HCT116 (cell line): ENCODE measurements around the gene AVL9. TPM values are rescaled to one million over a fixed set of nuclear protein-coding genes. Genes with fewer than 3 reads are reported as not detected.

ENCODE experiments used
- ATAC-seq: fragments of 200-7000 bp; cut with Tn5 transposase; 2 replicates; pipeline ENCODE4 v1.9.1; 2020; ENCODE audit warnings: mild to moderate bottlenecking, moderate library complexity
- BruUV-seq: library from RNA; stranded (reverse); fragments of 400-500 nt; replicated peaks from 2 replicates; lab custom pipeline; 2021; lab: Mats Ljungman, UMichigan
- CTCF ChIA-PET: fragments of 300-600 bp; sonication (Branson Sonifier 250); formaldehyde crosslinking; loops from one replicate; lab custom pipeline; 2021; ENCODE audit warnings: antibody characterized with exemption; lab: Charles Lee
- POLR2A ChIA-PET: fragments of 300-600, 350-600 bp; sonication (Branson Sonifier 250); formaldehyde crosslinking; loops from one replicate; lab custom pipeline; 2021; ENCODE audit warnings: antibody characterized with exemption; lab: Charles Lee
- RAD21 ChIA-PET, 2 experiments: fragments of 300-600 bp; sonication (Branson Sonifier 250); formaldehyde crosslinking; loops; one replicate each; lab custom pipeline; 2023; ENCODE audit warnings: low total read pairs in 2 of 2; ENCODE audit not compliant: uncharacterized antibody in 2 of 2, unreplicated experiment in 2 of 2, low non-redundant PET in 1 of 2; lab: Charles Lee
- DNase-seq: peaks from one replicate; pipeline ENCODE4 v3.0.0-alpha.2; 2010; ENCODE audit warnings: low read depth, low spot score
- H2AFZ ChIP-seq: fragments of 200-600 bp; shearing (Covaris generic), sonication (generic); 2 replicates; pipeline ENCODE4 v1.6.1; 2017; ENCODE audit warnings: low read depth, mixed run types, mixed read lengths, antibody characterized with exemption, low read length; ENCODE audit not compliant: poor library complexity, severe bottlenecking
- H3K27ac ChIP-seq: 2 replicates; pipeline ENCODE4 v1.5.1; 2012; ENCODE audit warnings: low read depth, low read length
- H3K27me3 ChIP-seq: fragments of 200-600 bp; sonication (generic); 2 replicates; pipeline ENCODE4 v1.6.1; 2016; ENCODE audit warnings: mixed run types, low read length, mixed read lengths; ENCODE audit not compliant: insufficient read depth
- H3K36me3 ChIP-seq, 2 experiments: fragments of 200-500 bp in 1 of 2; fragments of 200-600 bp in 1 of 2; sonication (Bioruptor generic) in 1 of 2; sonication (generic) in 1 of 2; 2 replicates each; pipeline versions ENCODE4 v1.5.1 to v1.6.1; 2014 to 2016; ENCODE audit warnings: low read length in 2 of 2, inconsistent platforms in 1 of 2, mixed read lengths in 1 of 2, mixed run types in 1 of 2; ENCODE audit not compliant: insufficient read depth in 2 of 2, control insufficient read depth in 1 of 2
- H3K4me1 ChIP-seq, 2 experiments: fragments of 200-600 bp in 1 of 2; sonication (generic) in 1 of 2; 2 replicates each; pipeline versions ENCODE4 v1.5.1 to v1.6.1; 2012 to 2017; ENCODE audit warnings: low read length in 2 of 2, inconsistent platforms in 1 of 2, mild to moderate bottlenecking in 1 of 2, mixed read lengths in 1 of 2, mixed run types in 1 of 2, moderate library complexity in 1 of 2; ENCODE audit not compliant: insufficient read depth in 2 of 2, control insufficient read depth in 1 of 2
- H3K4me2 ChIP-seq: fragments of 200-600 bp; sonication (generic); 2 replicates; pipeline ENCODE4 v1.6.1; 2017; ENCODE audit warnings: mixed run types, low read length, mixed read lengths
- H3K4me3 ChIP-seq, 2 experiments: fragments of 200-600 bp in 1 of 2; sonication (generic) in 1 of 2; replicated peaks in 1 of 2; 2 replicates each; pipeline ENCODE4 v1.5.1; 2011 to 2016; ENCODE audit warnings: low read length in 2 of 2, control low read depth in 1 of 2, low read depth in 1 of 2, mild to moderate bottlenecking in 1 of 2, mixed read lengths in 1 of 2, mixed run types in 1 of 2
- H3K79me2 ChIP-seq: fragments of 200-600 bp; sonication (generic); 2 replicates; pipeline ENCODE4 v1.6.1; 2017; ENCODE audit warnings: mild to moderate bottlenecking, mixed run types, low read length, moderate library complexity, mixed read lengths; ENCODE audit not compliant: insufficient read depth
- H3K9ac ChIP-seq: fragments of 200-600 bp; sonication (generic); 2 replicates; pipeline ENCODE4 v1.6.1; 2016; ENCODE audit warnings: low read length, mixed read lengths
- H3K9me2 ChIP-seq: fragments of 200-600 bp; sonication (generic), shearing (Covaris generic); 2 replicates; pipeline ENCODE4 v1.6.1; 2017; ENCODE audit warnings: mixed run types, mild to moderate bottlenecking, moderate library complexity; ENCODE audit not compliant: insufficient read depth
- H3K9me3 ChIP-seq, 2 experiments: fragments of 200-500 bp in 1 of 2; fragments of 200-600 bp in 1 of 2; sonication (Bioruptor generic) in 1 of 2; sonication (generic) in 1 of 2; 2 replicates each; pipeline ENCODE4 v1.6.1; 2014 to 2017; ENCODE audit warnings: low read length in 2 of 2, mixed read lengths in 2 of 2, inconsistent platforms in 1 of 2, low read depth in 1 of 2, mild to moderate bottlenecking in 1 of 2, mixed run types in 1 of 2, moderate library complexity in 1 of 2; ENCODE audit not compliant: control insufficient read depth in 1 of 2, insufficient read depth in 1 of 2
- H4K20me1 ChIP-seq: fragments of 200-600 bp; sonication (generic), shearing (Covaris generic); 2 replicates; pipeline ENCODE4 v1.6.1; 2017; ENCODE audit warnings: mixed run types, mild to moderate bottlenecking, moderate library complexity; ENCODE audit not compliant: insufficient read depth
- ATF3 ChIP-seq: IDR thresholded peaks from 2 replicates; pipeline ENCODE4 v1.6.1; 2012
- CTCF ChIP-seq, 3 experiments: fragments of 200-600 bp in 1 of 3; sonication (generic) in 1 of 3; IDR thresholded peaks in 2 of 3; conservative IDR thresholded peaks in 1 of 3; 2 replicates each; pipeline ENCODE4 v1.5.1; 2012 to 2017; ENCODE audit warnings: low read depth in 2 of 3, low read length in 2 of 3, antibody characterized with exemption in 1 of 3, borderline replicate concordance in 1 of 3, control low read depth in 1 of 3, mild to moderate bottlenecking in 1 of 3, mixed read lengths in 1 of 3, mixed run types in 1 of 3, moderate library complexity in 1 of 3; ENCODE audit not compliant: insufficient read depth in 1 of 3
- EGR1 ChIP-seq: IDR thresholded peaks from 2 replicates; pipeline ENCODE4 v1.6.1; 2012; ENCODE audit warnings: low read depth
- EZH2phosphoT487 ChIP-seq: fragments of 200-600 bp; IDR thresholded peaks from 2 replicates; pipeline ENCODE4 v1.6.1; 2018; ENCODE audit warnings: antibody characterized with exemption, borderline replicate concordance
- FOSL1 ChIP-seq: IDR thresholded peaks from 2 replicates; pipeline ENCODE4 v1.6.1; 2012; ENCODE audit warnings: low read depth
- JUND ChIP-seq: IDR thresholded peaks from 2 replicates; pipeline ENCODE4 v1.6.1; 2012
- POLR2A ChIP-seq: IDR thresholded peaks from 2 replicates; pipeline ENCODE4 v1.7.0; 2011; ENCODE audit warnings: borderline replicate concordance; ENCODE audit not compliant: insufficient read depth, insufficient read length; ENCODE audit errors: extremely low read depth
- POLR2AphosphoS5 ChIP-seq: IDR thresholded peaks from 2 replicates; pipeline ENCODE4 v1.6.1; 2011; ENCODE audit warnings: mild to moderate bottlenecking, low read depth, low read length, moderate library complexity
- SIN3A ChIP-seq: IDR thresholded peaks from 2 replicates; pipeline ENCODE4 v1.6.1; 2012; ENCODE audit warnings: low read depth
- SP1 ChIP-seq: IDR thresholded peaks from 2 replicates; pipeline ENCODE4 v1.6.1; 2012; ENCODE audit warnings: low read depth
- TCF7L2 ChIP-seq: IDR thresholded peaks from 2 replicates; pipeline ENCODE4 v1.7.0; 2011; ENCODE audit warnings: borderline replicate concordance, inconsistent platforms; ENCODE audit not compliant: insufficient read depth, insufficient read length; ENCODE audit errors: extremely low read depth
- ZFX ChIP-seq: fragments of 450-650 bp; IDR thresholded peaks from 2 replicates; pipeline ENCODE4 v1.6.1; 2017
- ZNF274 ChIP-seq: fragments of 200-500 bp; sonication (Bioruptor generic); IDR thresholded peaks from 2 replicates; pipeline ENCODE4 v1.6.1; 2014; ENCODE audit warnings: mild to moderate bottlenecking, low read depth, low read length, inconsistent platforms
- intact Hi-C: fragments of 100-400 bp; cut with micrococcal nuclease; formaldehyde crosslinking; loops from 2 replicates; pipeline ENCODE4 v1.10.0; 2022
- total RNA-seq: library from RNA; stranded (reverse); gene quantifications from one replicate; pipeline ENCODE4 v1.2.1, GENCODE V29; 2021; ENCODE audit not compliant: unreplicated experiment
- TF ChIP-seq, protein P1 (sequence below): IDR thresholded peaks from 2 replicates; pipeline ENCODE4 v1.6.1; 2012; ENCODE audit warnings: low read depth

The AVL9 gene
- total RNA-seq, 1 experiment from 2014 or later, result 89.0 TPM

DNA sequence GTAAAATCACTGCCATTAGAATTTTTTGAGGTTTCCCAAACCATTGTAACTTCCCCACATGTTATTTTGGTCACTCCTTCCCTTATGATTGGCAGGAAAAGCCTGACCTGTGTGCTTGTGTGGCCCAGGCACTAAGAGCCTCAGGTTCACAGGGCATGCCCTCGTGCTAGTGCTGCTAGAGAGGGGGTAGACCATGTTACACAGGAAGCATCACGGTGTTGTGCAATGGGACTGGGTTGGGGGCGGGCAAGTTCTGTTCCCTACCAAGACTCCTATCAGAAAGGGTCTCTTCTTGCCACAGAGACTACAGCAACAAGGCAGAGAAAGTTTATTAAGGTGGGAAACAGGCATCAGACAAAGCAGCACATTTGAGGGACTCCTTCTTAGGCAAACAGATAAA, 37.3 kb upstream of the AVL9 start:
- H3K9ac ChIP-seq, result no peak overlapping the region
- H3K9me3 ChIP-seq, result no peaks in the 10 kb centered on the region
- no peak overlapping the region for H2AFZ ChIP-seq
- RAD21 ChIA-PET, result no interaction called here
- intact Hi-C loops, result no loop called here
- no peak overlapping the region for H3K4me3 ChIP-seq
- TF ChIP-seq POLR2A (no peak), SP1 (no peak), EZH2phosphoT487 (no peak), ATF3 (no peak), JUND (no peak), ZFX (no peak), SIN3A (no peak)
- no peaks in the 10 kb centered on the region for H3K9me2 ChIP-seq
- BruUV-seq, result no TSS peak
- H3K4me1 ChIP-seq, result peaks cover 6 to 10% of the 10 kb centered on the region in 2 experiments
- H3K79me2 ChIP-seq, result no peaks in the 10 kb centered on the region
- H3K4me2 ChIP-seq, result no peak overlapping the region
- no peaks in the 10 kb centered on the region for H3K27me3 ChIP-seq
- H4K20me1 ChIP-seq, result no peaks in the 10 kb centered on the region
- no peak for ATAC-seq
- POLR2A ChIA-PET, result no interaction called here
- no peaks in the 10 kb centered on the region for H3K36me3 ChIP-seq
- H3K27ac ChIP-seq, result no peak overlapping the region
- CTCF ChIA-PET, result no interaction called here
- no peak for DNase-seq

GRCh38 chr7:32459788-32460187, 35.5 kb upstream of the AVL9 start:
- no TSS peak for BruUV-seq
- TF ChIP-seq CTCF (IDR thresholded peaks at IDR 0.05 in 2 of 3, conservative IDR thresholded peaks at IDR 0.05 in 1 of 3; ENCODE audit: borderline replicate concordance in 1 of 3, insufficient read depth in 1 of 3, low read depth in 2 of 3, low read length in 2 of 3) (no peak), TCF7L2 (no peak), POLR2A (no peak), EGR1 (no peak), JUND (no peak), POLR2AphosphoS5 (no peak), EZH2phosphoT487 (no peak), FOSL1 (no peak), ZNF274 (no peak)
- TF ChIP-seq, protein P1, sequence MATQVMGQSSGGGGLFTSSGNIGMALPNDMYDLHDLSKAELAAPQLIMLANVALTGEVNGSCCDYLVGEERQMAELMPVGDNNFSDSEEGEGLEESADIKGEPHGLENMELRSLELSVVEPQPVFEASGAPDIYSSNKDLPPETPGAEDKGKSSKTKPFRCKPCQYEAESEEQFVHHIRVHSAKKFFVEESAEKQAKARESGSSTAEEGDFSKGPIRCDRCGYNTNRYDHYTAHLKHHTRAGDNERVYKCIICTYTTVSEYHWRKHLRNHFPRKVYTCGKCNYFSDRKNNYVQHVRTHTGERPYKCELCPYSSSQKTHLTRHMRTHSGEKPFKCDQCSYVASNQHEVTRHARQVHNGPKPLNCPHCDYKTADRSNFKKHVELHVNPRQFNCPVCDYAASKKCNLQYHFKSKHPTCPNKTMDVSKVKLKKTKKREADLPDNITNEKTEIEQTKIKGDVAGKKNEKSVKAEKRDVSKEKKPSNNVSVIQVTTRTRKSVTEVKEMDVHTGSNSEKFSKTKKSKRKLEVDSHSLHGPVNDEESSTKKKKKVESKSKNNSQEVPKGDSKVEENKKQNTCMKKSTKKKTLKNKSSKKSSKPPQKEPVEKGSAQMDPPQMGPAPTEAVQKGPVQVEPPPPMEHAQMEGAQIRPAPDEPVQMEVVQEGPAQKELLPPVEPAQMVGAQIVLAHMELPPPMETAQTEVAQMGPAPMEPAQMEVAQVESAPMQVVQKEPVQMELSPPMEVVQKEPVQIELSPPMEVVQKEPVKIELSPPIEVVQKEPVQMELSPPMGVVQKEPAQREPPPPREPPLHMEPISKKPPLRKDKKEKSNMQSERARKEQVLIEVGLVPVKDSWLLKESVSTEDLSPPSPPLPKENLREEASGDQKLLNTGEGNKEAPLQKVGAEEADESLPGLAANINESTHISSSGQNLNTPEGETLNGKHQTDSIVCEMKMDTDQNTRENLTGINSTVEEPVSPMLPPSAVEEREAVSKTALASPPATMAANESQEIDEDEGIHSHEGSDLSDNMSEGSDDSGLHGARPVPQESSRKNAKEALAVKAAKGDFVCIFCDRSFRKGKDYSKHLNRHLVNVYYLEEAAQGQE, result no peak

More at GRCh38 chr7:32459788-32460187, 35.5 kb upstream of the AVL9 start:
- Histone ChIP-seq H3K27ac (no peak overlapping the region), H3K27me3 (no peaks in the 10 kb centered on the region), H4K20me1 (no peaks in the 10 kb centered on the region), H3K9ac (no peak overlapping the region), H3K9me2 (no peaks in the 10 kb centered on the region), H3K4me1 (peaks cover 6% of the 10 kb centered on the region in 2 experiments; a peak in 3 of 4 replicates), H3K4me3 (no peak overlapping the region), H2AFZ (no peak overlapping the region), H3K36me3 (no peaks in the 10 kb centered on the region), H3K4me2 (no peak overlapping the region), H3K9me3 (no peaks in the 10 kb centered on the region), H3K79me2 (no peaks in the 10 kb centered on the region)
- intact Hi-C loops, result no loop called here
- ChIA-PET POLR2A (no interaction called here), CTCF (no interaction called here), RAD21 (no interaction called here)
- DNase-seq (no peak), ATAC-seq (no peak)
